Caco-2 (cell line): ENCODE results near the gene PPP1R9A. TPM values are rescaled to one million over a fixed set of nuclear protein-coding genes. Genes with fewer than 3 reads are reported as not detected.
"Not testable (repeated sequence)": the region's sequence is repeated elsewhere in the genome, so short reads cannot be mapped to it uniquely, and the experiment has no call there.

ENCODE experiments used
- BruUV-seq: library from RNA; stranded (reverse); fragments of 400-500 nt; replicated peaks from 2 replicates; lab custom pipeline; 2021; lab: Mats Ljungman, UMichigan
- CTCF ChIA-PET: fragments of 300-600 bp; sonication (Branson Sonifier 250); formaldehyde crosslinking; loops from one replicate; lab custom pipeline; 2022; ENCODE audit warnings: antibody characterized with exemption; lab: Charles Lee
- POLR2A ChIA-PET: fragments of 300-600 bp; sonication (Branson Sonifier 250); formaldehyde crosslinking; loops from one replicate; lab custom pipeline; 2022; ENCODE audit warnings: antibody characterized with exemption; lab: Charles Lee
- DNase-seq, 2 experiments: peaks; one replicate each; pipeline versions ENCODE4 v3.0.0 to v3.0.0-alpha.2; 2020 to 2022
- H3K27me3 ChIP-seq: replicated peaks from 2 replicates; pipeline ENCODE4 v1.6.0; 2011; ENCODE audit warnings: low read length; ENCODE audit not compliant: control insufficient read depth, insufficient read depth
- H3K36me3 ChIP-seq: 2 replicates; pipeline ENCODE4 v1.5.1; 2011; ENCODE audit warnings: low read length; ENCODE audit not compliant: control insufficient read depth, insufficient read depth
- H3K4me1 ChIP-seq: fragments of 250-450 bp; sonication (Bioruptor Pico); 2 replicates; pipeline ENCODE4 v1.5.1; 2020; ENCODE audit warnings: mild to moderate bottlenecking
- H3K4me3 ChIP-seq: 2 replicates; pipeline ENCODE4 v1.5.1; 2011; ENCODE audit warnings: low read depth, mild to moderate bottlenecking, control low read depth, low read length
- H3K9me3 ChIP-seq: fragments of 250-450 bp; sonication (Bioruptor Pico); 2 replicates; pipeline ENCODE4 v1.5.1; 2020; ENCODE audit warnings: mild to moderate bottlenecking, moderate library complexity
- H3K27ac Mint-ChIP-seq: one replicate; pipeline ENCODE4 v1.8.0; 2022; ENCODE audit warnings: mixed read lengths; ENCODE audit not compliant: unreplicated experiment
- H3K27me3 Mint-ChIP-seq: one replicate; pipeline ENCODE4 v1.8.0; 2022; ENCODE audit warnings: mixed read lengths; ENCODE audit not compliant: insufficient read depth, unreplicated experiment
- H3K36me3 Mint-ChIP-seq: one replicate; pipeline ENCODE4 v1.8.0; 2022; ENCODE audit warnings: mild to moderate bottlenecking, mixed read lengths; ENCODE audit not compliant: insufficient read depth, unreplicated experiment
- H3K4me1 Mint-ChIP-seq: one replicate; pipeline ENCODE4 v1.8.0; 2022; ENCODE audit warnings: low read depth, mixed read lengths; ENCODE audit not compliant: unreplicated experiment
- H3K4me3 Mint-ChIP-seq: one replicate; pipeline ENCODE4 v1.8.0; 2022; ENCODE audit warnings: mild to moderate bottlenecking, moderate library complexity, mixed read lengths; ENCODE audit not compliant: unreplicated experiment
- H3K9me3 Mint-ChIP-seq: one replicate; pipeline ENCODE4 v1.8.0; 2022; ENCODE audit warnings: mixed read lengths; ENCODE audit not compliant: unreplicated experiment
- CTCF ChIP-seq, 2 experiments: fragments of 200-600 bp in 1 of 2; IDR thresholded peaks; 1 replicate in 1 of 2; 2 replicates in 1 of 2; pipeline versions ENCODE4 v1.5.1 to v1.8.0; 2011 to 2022; ENCODE audit warnings: antibody characterized with exemption in 1 of 2, control low read depth in 1 of 2, inconsistent platforms in 1 of 2, low read depth in 1 of 2, low read length in 1 of 2, mild to moderate bottlenecking in 1 of 2, moderate library complexity in 1 of 2; ENCODE audit not compliant: insufficient read depth in 1 of 2, severe bottlenecking in 1 of 2, unreplicated experiment in 1 of 2
- intact Hi-C: fragments of 100-400 bp; cut with micrococcal nuclease; formaldehyde crosslinking; loops from one replicate; pipeline ENCODE4 v1.10.0; 2022; ENCODE audit not compliant: unreplicated experiment
- total RNA-seq: library from RNA; stranded (reverse); gene quantifications from 2 replicates; pipeline ENCODE4 v1.2.3, GENCODE V29; 2022

PPP1R9A gene
- total RNA-seq, 1 experiment from 2014 or later = 37.4 TPM

- H3K9me3 ChIP-seq = no peaks in the 10 kb centered on the region
- Mint-ChIP-seq H3K9me3 (no peaks in the 10 kb centered on the region), H3K27ac (no peak overlapping the region), H3K36me3 (no peaks in the 10 kb centered on the region), H3K4me1 (no peaks in the 10 kb centered on the region), H3K27me3 (no peaks in the 10 kb centered on the region), H3K4me3 (no peak overlapping the region)
- TF ChIP-seq CTCF (IDR thresholded peaks at IDR 0.05; ENCODE audit: insufficient read depth in 1 of 2, low read depth in 1 of 2, low read length in 1 of 2, severe bottlenecking in 1 of 2, unreplicated experiment in 1 of 2) = no peak
- H3K4me3 ChIP-seq = no peak overlapping the region
- no peak for DNase-seq
- H3K27me3 ChIP-seq = no peaks in the 10 kb centered on the region
- no TSS peak for BruUV-seq
- no peaks in the 10 kb centered on the region for H3K36me3 ChIP-seq
- intact Hi-C loops = no loop called here
- POLR2A ChIA-PET = no interaction called here
- no peaks in the 10 kb centered on the region for H3K4me1 ChIP-seq
- CTCF ChIA-PET = no interaction called here
These were observed 98.6 kb downstream of the PPP1R9A start for GRCh38 chr7:95006010-95006409.

- H3K4me3 Mint-ChIP-seq, BruUV-seq, H3K27ac Mint-ChIP-seq, intact Hi-C loops, POLR2A ChIA-PET, H3K4me1 ChIP-seq, H3K9me3 Mint-ChIP-seq, H3K27me3 ChIP-seq, H3K4me1 Mint-ChIP-seq, DNase-seq, H3K9me3 ChIP-seq, H3K4me3 ChIP-seq, H3K36me3 Mint-ChIP-seq, CTCF ChIA-PET, H3K36me3 ChIP-seq, H3K27me3 Mint-ChIP-seq: not testable (repeated sequence)
These were observed 101.4 kb downstream of the PPP1R9A start for GRCh38 chr7:95008773-95009172.

- no peak for DNase-seq
- no peak overlapping the region for H3K4me3 Mint-ChIP-seq
- H3K36me3 Mint-ChIP-seq = no peaks in the 10 kb centered on the region
- no peaks in the 10 kb centered on the region for H3K9me3 ChIP-seq
- no peaks in the 10 kb centered on the region for H3K9me3 Mint-ChIP-seq
- H3K27me3 Mint-ChIP-seq = no peaks in the 10 kb centered on the region
- intact Hi-C loops = no loop called here
- no peak overlapping the region for H3K27ac Mint-ChIP-seq
- POLR2A ChIA-PET = no interaction called here
- no TSS peak for BruUV-seq
- TF ChIP-seq CTCF (IDR thresholded peaks at IDR 0.05; ENCODE audit: insufficient read depth in 1 of 2, low read depth in 1 of 2, low read length in 1 of 2, severe bottlenecking in 1 of 2, unreplicated experiment in 1 of 2) = no peak
- no peaks in the 10 kb centered on the region for H3K36me3 ChIP-seq
- no peaks in the 10 kb centered on the region for H3K4me1 ChIP-seq
- CTCF ChIA-PET = no interaction called here
- no peak overlapping the region for H3K4me3 ChIP-seq
- no peaks in the 10 kb centered on the region for H3K27me3 ChIP-seq
- H3K4me1 Mint-ChIP-seq = no peaks in the 10 kb centered on the region
These were observed 103.9 kb downstream of the PPP1R9A start for GRCh38 chr7:95011146-95011928.
